ENCODE measurements around the gene HCAR3.

HCAR3 gene

GRCh38 chr12:122669397-122670070 is 47.1 kb downstream of the HCAR3 start:
- DNase-seq (ENCODE audit: low read depth, low spot score), result no peak

DNA sequence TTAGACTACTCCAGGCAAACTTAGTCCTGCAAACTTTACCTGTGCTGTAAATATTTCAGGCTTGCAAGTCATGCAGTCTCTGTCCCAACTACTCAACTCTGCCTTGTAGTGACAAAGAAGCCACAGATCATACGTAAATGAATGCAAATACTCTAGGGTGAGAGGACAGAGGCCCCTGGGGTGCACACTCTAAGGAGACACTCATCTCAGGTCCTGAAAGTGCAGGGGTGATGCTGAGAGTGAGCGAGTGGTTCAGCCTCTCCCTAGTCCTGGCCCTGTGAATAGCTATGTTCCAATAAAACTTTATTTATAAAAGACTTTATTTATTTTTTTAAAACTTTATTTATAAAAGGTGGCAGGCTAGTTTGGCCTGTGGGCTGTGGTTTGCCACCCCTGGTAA is 48.3 kb downstream of the HCAR3 start:
- DNase-seq (ENCODE audit: low read depth, low spot score), result no peak

- no peak for DNase-seq (ENCODE audit: low read depth, low spot score)
These were observed 50.9 kb downstream of the HCAR3 start for GRCh38 chr12:122665759-122666158.

DNA sequence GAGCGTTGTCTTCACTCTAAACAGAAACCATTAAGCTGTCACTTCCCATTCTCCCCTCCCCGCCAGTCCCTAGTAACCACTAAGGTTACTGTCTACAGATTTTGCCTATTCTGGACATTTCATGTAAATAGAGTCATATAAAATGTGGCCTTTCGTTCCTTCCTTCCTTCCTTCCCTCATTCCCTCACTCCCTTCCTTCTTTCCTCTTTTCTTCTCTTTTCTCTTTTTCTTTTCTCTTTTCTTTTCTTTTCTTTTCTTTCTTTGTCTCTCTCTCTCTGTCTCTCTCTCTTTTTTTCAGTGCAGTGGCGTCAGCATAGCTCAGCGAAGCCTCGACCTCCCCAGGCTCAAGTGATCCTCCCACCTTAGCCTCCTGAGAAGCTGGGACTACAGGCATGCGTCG is 51.3 kb downstream of the HCAR3 start:
- DNase-seq (ENCODE audit: low read depth, low spot score), result no peak
